H9 (cell line): ENCODE data around the gene NDE1. TPM values are rescaled to one million over a fixed set of nuclear protein-coding genes. Genes with fewer than 3 reads are reported as not detected.

ENCODE experiments used
- DNase-seq: peaks from one replicate; pipeline ENCODE4 v3.0.0-alpha.2; 2017
- H2AFZ ChIP-seq: one replicate; pipeline ENCODE4 v1.6.1; 2013; ENCODE audit warnings: mild to moderate bottlenecking, low read length, control low read depth, moderate library complexity
- H2AK5ac ChIP-seq: 2 replicates; pipeline ENCODE4 v1.6.1; 2013; ENCODE audit warnings: low read length, control low read depth, mixed read lengths; ENCODE audit not compliant: insufficient read length
- H2BK120ac ChIP-seq: one replicate; pipeline ENCODE4 v1.6.1; 2013; ENCODE audit warnings: low read depth, mild to moderate bottlenecking, low read length, control low read depth, inconsistent platforms; ENCODE audit not compliant: poor library complexity, severe bottlenecking
- H2BK12ac ChIP-seq: 2 replicates; pipeline ENCODE4 v1.6.1; 2013; ENCODE audit warnings: low read length, control low read depth, mixed read lengths, low read depth; ENCODE audit not compliant: insufficient read length
- H2BK15ac ChIP-seq: 2 replicates; pipeline ENCODE4 v1.6.1; 2013; ENCODE audit warnings: low read depth, low read length, control low read depth
- H2BK20ac ChIP-seq: one replicate; pipeline ENCODE4 v1.6.1; 2013; ENCODE audit warnings: low read depth, mild to moderate bottlenecking, low read length, control low read depth, inconsistent platforms; ENCODE audit not compliant: poor library complexity, severe bottlenecking
- H2BK5ac ChIP-seq: 2 replicates; pipeline ENCODE4 v1.6.1; 2013; ENCODE audit warnings: low read length, control low read depth, mixed read lengths; ENCODE audit not compliant: insufficient read length
- H3K14ac ChIP-seq: 2 replicates; pipeline ENCODE4 v1.6.1; 2013; ENCODE audit warnings: low read length, control low read depth; ENCODE audit not compliant: insufficient read depth
- H3K18ac ChIP-seq: 2 replicates; pipeline ENCODE4 v1.6.1; 2013; ENCODE audit warnings: low read depth, mild to moderate bottlenecking, mixed read lengths, low read length, control low read depth; ENCODE audit not compliant: insufficient read length
- H3K23ac ChIP-seq: 2 replicates; pipeline ENCODE4 v1.6.1; 2013; ENCODE audit warnings: low read length, control low read depth, mixed read lengths, low read depth; ENCODE audit not compliant: insufficient read length
- H3K23me2 ChIP-seq: 2 replicates; pipeline ENCODE4 v1.6.1; 2013; ENCODE audit warnings: low read depth, mild to moderate bottlenecking, mixed read lengths, low read length, control low read depth; ENCODE audit not compliant: insufficient read length, poor library complexity, severe bottlenecking
- H3K27ac ChIP-seq: 2 replicates; pipeline ENCODE4 v1.5.1; 2013; ENCODE audit warnings: low read length, control low read depth, mixed read lengths, low read depth; ENCODE audit not compliant: insufficient read length
- H3K27me3 ChIP-seq: 2 replicates; pipeline ENCODE4 v1.6.1; 2013; ENCODE audit warnings: low read length, control low read depth, inconsistent platforms; ENCODE audit not compliant: insufficient read depth
- H3K4ac ChIP-seq: 2 replicates; pipeline ENCODE4 v1.6.1; 2013; ENCODE audit warnings: low read depth, mild to moderate bottlenecking, control low read depth, inconsistent platforms, low read length, moderate library complexity
- H3K4me1 ChIP-seq: 2 replicates; pipeline ENCODE4 v1.6.1; 2013; ENCODE audit warnings: low read length, control low read depth, inconsistent platforms; ENCODE audit not compliant: insufficient read depth
- H3K4me2 ChIP-seq: 2 replicates; pipeline ENCODE4 v1.6.1; 2013; ENCODE audit warnings: low read length, control low read depth, mixed read lengths; ENCODE audit not compliant: insufficient read length, insufficient read depth
- H3K56ac ChIP-seq: 2 replicates; pipeline ENCODE4 v1.6.1; 2013; ENCODE audit warnings: low read depth, mild to moderate bottlenecking, mixed read lengths, low read length, control low read depth; ENCODE audit not compliant: insufficient read length
- H3K79me1 ChIP-seq: 2 replicates; pipeline ENCODE4 v1.6.1; 2013; ENCODE audit warnings: low read depth, mild to moderate bottlenecking, moderate library complexity, low read length, control low read depth, inconsistent platforms; ENCODE audit not compliant: insufficient read depth, poor library complexity, severe bottlenecking
- H3K79me2 ChIP-seq: 2 replicates; pipeline ENCODE4 v1.6.1; 2013; ENCODE audit warnings: low read length, control low read depth, inconsistent platforms; ENCODE audit not compliant: insufficient read depth
- H3K9ac ChIP-seq: 2 replicates; pipeline ENCODE4 v1.6.1; 2013; ENCODE audit warnings: low read length, control low read depth, mixed read lengths; ENCODE audit not compliant: insufficient read length; ENCODE audit errors: extremely low read depth
- H3K9me3 ChIP-seq: one replicate; pipeline ENCODE4 v1.6.1; 2013; ENCODE audit warnings: low read depth, low read length, inconsistent platforms; ENCODE audit not compliant: control insufficient read depth
- H3T11ph ChIP-seq: one replicate; pipeline ENCODE4 v1.6.1; 2013; ENCODE audit warnings: mild to moderate bottlenecking, low read length, control low read depth, inconsistent platforms
- H4K20me1 ChIP-seq: one replicate; pipeline ENCODE4 v1.6.1; 2013; ENCODE audit not compliant: control insufficient read depth, insufficient read length, insufficient read depth
- H4K5ac ChIP-seq: 2 replicates; pipeline ENCODE4 v1.6.1; 2013; ENCODE audit warnings: low read depth, mild to moderate bottlenecking, mixed read lengths, low read length, control low read depth; ENCODE audit not compliant: insufficient read length
- H4K8ac ChIP-seq: replicated peaks from 2 replicates; pipeline ENCODE4 v1.6.1; 2013; ENCODE audit warnings: low read length, control low read depth, mixed read lengths, low read depth; ENCODE audit not compliant: insufficient read length
- H4K91ac ChIP-seq: 2 replicates; pipeline ENCODE4 v1.6.1; 2013; ENCODE audit warnings: low read depth, mild to moderate bottlenecking, moderate library complexity, mixed read lengths, low read length, control low read depth; ENCODE audit not compliant: insufficient read length
- H3K27ac Mint-ChIP-seq, 3 experiments: 2 replicates in 2 of 3; 3 replicates in 1 of 3; pipeline ENCODE4 v1.8.0; 2020 to 2021; ENCODE audit warnings: mixed read lengths in 3 of 3, mild to moderate bottlenecking in 1 of 3, moderate library complexity in 1 of 3
- H3K27me3 Mint-ChIP-seq: 2 replicates; pipeline ENCODE4 v1.8.0; 2021; ENCODE audit warnings: low read depth, mild to moderate bottlenecking, moderate library complexity, mixed read lengths
- H3K36me3 Mint-ChIP-seq, 3 experiments: 2 replicates in 2 of 3; 3 replicates in 1 of 3; pipeline ENCODE4 v1.8.0; 2020 to 2021; ENCODE audit warnings: low read depth in 3 of 3, mixed read lengths in 3 of 3; ENCODE audit not compliant: insufficient read depth in 1 of 3
- H3K4me1 Mint-ChIP-seq, 2 experiments: 2 replicates each; pipeline ENCODE4 v1.8.0; 2020; ENCODE audit warnings: mixed read lengths in 2 of 2
- H3K4me3 Mint-ChIP-seq, 2 experiments: 2 replicates in 1 of 2; 3 replicates in 1 of 2; pipeline ENCODE4 v1.8.0; 2020 to 2021; ENCODE audit warnings: mild to moderate bottlenecking in 2 of 2, mixed read lengths in 2 of 2, moderate library complexity in 1 of 2
- H3K9me3 Mint-ChIP-seq, 2 experiments: 2 replicates in 1 of 2; 3 replicates in 1 of 2; pipeline ENCODE4 v1.8.0; 2020; ENCODE audit warnings: mild to moderate bottlenecking in 2 of 2, mixed read lengths in 2 of 2, moderate library complexity in 1 of 2
- CTCF ChIP-seq: fragments of 200-600 bp; sonication (generic); conservative IDR thresholded peaks from 3 replicates; pipeline ENCODE4 v1.8.0; 2021; ENCODE audit warnings: antibody characterized with exemption, mild to moderate bottlenecking
- WGBS: extraction: QIAGEN DNeasy Blood & Tissue Kit; methylation state at CpG from one replicate; pipeline ENCODE4 v1.1.7; 2013; ENCODE audit warnings: missing lambda C conversion rate, low lambda C conversion rate, mixed read lengths; ENCODE audit not compliant: insufficient read length; ENCODE audit errors: extremely low coverage; 5-methylcytosine and 5-hydroxymethylcytosine counted together
- total RNA-seq: library from RNA; stranded (reverse); gene quantifications from 2 replicates; pipeline ENCODE4 v1.2.1, GENCODE V29; 2021

NDE1 gene
- total RNA-seq, 1 experiment from 2014 or later = 49.6 TPM

GRCh38 chr16:15748654-15749053, 98.6 kb downstream of the NDE1 start:
- no peaks in the 10 kb centered on the region for H3K36me3 Mint-ChIP-seq
- H3K4ac ChIP-seq = no peak overlapping the region
- no peak overlapping the region for H2BK15ac ChIP-seq
- no peak overlapping the region for H3T11ph ChIP-seq
- no peak overlapping the region for H2BK120ac ChIP-seq
- no peaks in the 10 kb centered on the region for H3K23me2 ChIP-seq
- no peak overlapping the region for H3K4me2 ChIP-seq
- no peaks in the 10 kb centered on the region; the same call in 1 of the 2 replicates for H3K27me3 Mint-ChIP-seq
- no peak overlapping the region for H3K23ac ChIP-seq
- H4K20me1 ChIP-seq = no peaks in the 10 kb centered on the region
- H3K4me1 ChIP-seq = no peaks in the 10 kb centered on the region
- no peak overlapping the region for H4K5ac ChIP-seq
- H3K27ac ChIP-seq = no peak overlapping the region
- no peak overlapping the region for H3K14ac ChIP-seq
- no peaks in the 10 kb centered on the region for H3K79me2 ChIP-seq
- H3K9me3 ChIP-seq = no peaks in the 10 kb centered on the region
- no peak overlapping the region for H4K8ac ChIP-seq
- H2AFZ ChIP-seq = no peak overlapping the region
- H3K4me3 Mint-ChIP-seq = no peak overlapping the region; a peak in 1 of 5 replicates
- H4K91ac ChIP-seq = no peak overlapping the region
- H3K9ac ChIP-seq = no peak overlapping the region
- no peak for DNase-seq
- H3K56ac ChIP-seq = no peak overlapping the region
- no peaks in the 10 kb centered on the region for H3K27me3 ChIP-seq
- H3K27ac Mint-ChIP-seq = no peak overlapping the region
- TF ChIP-seq CTCF = no peak
- no peak overlapping the region for H2BK12ac ChIP-seq
- H2BK20ac ChIP-seq = no peak overlapping the region
- H2BK5ac ChIP-seq = no peak overlapping the region
- no CpG with 5 or more reads among the region's 2 CpGs for WGBS
- peaks cover 2 to 6% of the 10 kb centered on the region in 2 experiments; a peak in 3 of 4 replicates for H3K4me1 Mint-ChIP-seq
- H3K9me3 Mint-ChIP-seq = no peaks in the 10 kb centered on the region
- no peaks in the 10 kb centered on the region for H3K79me1 ChIP-seq
- no peak overlapping the region for H2AK5ac ChIP-seq
- H3K18ac ChIP-seq = no peak overlapping the region
